HepG2 (cell line): Measurements from ENCODE around the gene KRT79.

ENCODE experiments used
- EZH2 ChIP-seq: conservative IDR thresholded peaks from 2 replicates; pipeline ENCODE4 v1.6.1; 2012; ENCODE audit warnings: mild to moderate bottlenecking, low read depth, low read length, moderate library complexity
- HOXA7 ChIP-seq: sonication (generic); formaldehyde crosslinking; IDR thresholded peaks from 2 replicates; pipeline ENCODE4 v1.8.1; 2022; ENCODE audit warnings: mild to moderate bottlenecking, missing genetic modification reagents, moderate library complexity
- MYNN ChIP-seq: sonication (generic); formaldehyde crosslinking; IDR thresholded peaks from 2 replicates; pipeline ENCODE4 v1.4.0; 2020; ENCODE audit warnings: mild to moderate bottlenecking, low read depth, missing genetic modification reagents
- SP1 ChIP-seq, 2 experiments: fragments of 450-650 bp in 1 of 2; sonication (generic) in 1 of 2; formaldehyde crosslinking in 1 of 2; IDR thresholded peaks; 2 replicates each; pipeline versions ENCODE4 v1.4.0 to v1.6.1; 2016 to 2020; ENCODE audit warnings: missing genetic modification reagents in 1 of 2
- ZNF629 ChIP-seq: sonication (generic); formaldehyde crosslinking; conservative IDR thresholded peaks from 2 replicates; pipeline ENCODE4 v1.5.0; 2020; ENCODE audit warnings: missing genetic modification reagents
- ZSCAN30 ChIP-seq: sonication (generic); formaldehyde crosslinking; IDR thresholded peaks from 2 replicates; pipeline ENCODE4 v1.5.0; 2020; ENCODE audit warnings: mild to moderate bottlenecking, missing genetic modification reagents
- TF ChIP-seq, protein P1 (sequence below): sonication (generic); formaldehyde crosslinking; IDR thresholded peaks from 2 replicates; pipeline ENCODE4 v1.5.0; 2020; ENCODE audit warnings: mild to moderate bottlenecking, missing genetic modification reagents, borderline replicate concordance

DNA sequence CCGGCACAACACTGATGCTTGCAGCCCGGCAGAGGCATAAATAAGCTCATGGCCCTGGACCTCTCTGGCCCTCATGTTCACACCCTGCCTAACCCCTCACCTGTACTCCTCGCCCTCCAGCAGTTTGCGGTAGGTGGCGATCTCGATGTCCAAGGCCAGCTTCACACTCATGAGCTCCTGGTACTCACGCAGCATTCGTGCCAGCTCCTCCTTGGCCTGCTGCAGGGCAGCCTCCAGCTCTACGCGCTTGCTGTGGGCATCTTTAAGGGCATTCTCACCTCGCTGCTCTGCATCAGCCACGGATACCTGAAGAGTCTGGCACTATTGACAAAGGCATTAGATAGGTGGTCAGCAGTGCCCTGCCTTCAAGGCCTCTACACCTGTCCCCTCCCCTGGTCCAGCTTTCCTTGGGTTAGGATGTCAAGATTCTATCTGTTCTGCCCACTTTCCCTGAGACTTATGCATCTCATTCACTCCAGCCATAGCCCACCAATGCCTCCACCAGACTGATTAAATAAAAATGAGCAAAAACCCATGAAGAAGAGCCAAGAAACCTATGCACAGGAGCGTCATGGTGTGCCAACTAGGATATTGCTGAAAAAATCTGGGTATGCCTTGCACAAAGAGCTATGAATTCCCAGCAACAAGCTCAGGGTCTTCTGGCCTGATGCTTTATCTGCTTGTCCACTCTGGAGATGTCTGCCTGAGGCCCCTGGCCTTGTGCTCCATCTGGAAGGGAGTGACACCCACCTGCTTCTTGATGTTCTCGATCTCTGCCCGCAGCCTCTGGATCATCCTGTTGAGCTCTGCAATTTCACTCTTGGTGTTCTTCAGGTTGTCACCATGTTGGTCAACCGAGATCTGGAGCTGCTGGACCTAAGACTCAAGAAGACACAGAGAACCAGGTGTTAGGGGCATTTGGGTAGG, 26.3 kb downstream of the KRT79 start:
- TF ChIP-seq ZSCAN30 (CRISPR knock-in tag) (no peak), MYNN (CRISPR knock-in tag) (no peak), HOXA7 (no peak), EZH2 (no peak), SP1 (IDR thresholded peaks at IDR 0.05) (no peak), SP1 (CRISPR knock-in tag; IDR thresholded peaks at IDR 0.05) (no peak), ZNF629 (no peak)
- TF ChIP-seq, protein P1, sequence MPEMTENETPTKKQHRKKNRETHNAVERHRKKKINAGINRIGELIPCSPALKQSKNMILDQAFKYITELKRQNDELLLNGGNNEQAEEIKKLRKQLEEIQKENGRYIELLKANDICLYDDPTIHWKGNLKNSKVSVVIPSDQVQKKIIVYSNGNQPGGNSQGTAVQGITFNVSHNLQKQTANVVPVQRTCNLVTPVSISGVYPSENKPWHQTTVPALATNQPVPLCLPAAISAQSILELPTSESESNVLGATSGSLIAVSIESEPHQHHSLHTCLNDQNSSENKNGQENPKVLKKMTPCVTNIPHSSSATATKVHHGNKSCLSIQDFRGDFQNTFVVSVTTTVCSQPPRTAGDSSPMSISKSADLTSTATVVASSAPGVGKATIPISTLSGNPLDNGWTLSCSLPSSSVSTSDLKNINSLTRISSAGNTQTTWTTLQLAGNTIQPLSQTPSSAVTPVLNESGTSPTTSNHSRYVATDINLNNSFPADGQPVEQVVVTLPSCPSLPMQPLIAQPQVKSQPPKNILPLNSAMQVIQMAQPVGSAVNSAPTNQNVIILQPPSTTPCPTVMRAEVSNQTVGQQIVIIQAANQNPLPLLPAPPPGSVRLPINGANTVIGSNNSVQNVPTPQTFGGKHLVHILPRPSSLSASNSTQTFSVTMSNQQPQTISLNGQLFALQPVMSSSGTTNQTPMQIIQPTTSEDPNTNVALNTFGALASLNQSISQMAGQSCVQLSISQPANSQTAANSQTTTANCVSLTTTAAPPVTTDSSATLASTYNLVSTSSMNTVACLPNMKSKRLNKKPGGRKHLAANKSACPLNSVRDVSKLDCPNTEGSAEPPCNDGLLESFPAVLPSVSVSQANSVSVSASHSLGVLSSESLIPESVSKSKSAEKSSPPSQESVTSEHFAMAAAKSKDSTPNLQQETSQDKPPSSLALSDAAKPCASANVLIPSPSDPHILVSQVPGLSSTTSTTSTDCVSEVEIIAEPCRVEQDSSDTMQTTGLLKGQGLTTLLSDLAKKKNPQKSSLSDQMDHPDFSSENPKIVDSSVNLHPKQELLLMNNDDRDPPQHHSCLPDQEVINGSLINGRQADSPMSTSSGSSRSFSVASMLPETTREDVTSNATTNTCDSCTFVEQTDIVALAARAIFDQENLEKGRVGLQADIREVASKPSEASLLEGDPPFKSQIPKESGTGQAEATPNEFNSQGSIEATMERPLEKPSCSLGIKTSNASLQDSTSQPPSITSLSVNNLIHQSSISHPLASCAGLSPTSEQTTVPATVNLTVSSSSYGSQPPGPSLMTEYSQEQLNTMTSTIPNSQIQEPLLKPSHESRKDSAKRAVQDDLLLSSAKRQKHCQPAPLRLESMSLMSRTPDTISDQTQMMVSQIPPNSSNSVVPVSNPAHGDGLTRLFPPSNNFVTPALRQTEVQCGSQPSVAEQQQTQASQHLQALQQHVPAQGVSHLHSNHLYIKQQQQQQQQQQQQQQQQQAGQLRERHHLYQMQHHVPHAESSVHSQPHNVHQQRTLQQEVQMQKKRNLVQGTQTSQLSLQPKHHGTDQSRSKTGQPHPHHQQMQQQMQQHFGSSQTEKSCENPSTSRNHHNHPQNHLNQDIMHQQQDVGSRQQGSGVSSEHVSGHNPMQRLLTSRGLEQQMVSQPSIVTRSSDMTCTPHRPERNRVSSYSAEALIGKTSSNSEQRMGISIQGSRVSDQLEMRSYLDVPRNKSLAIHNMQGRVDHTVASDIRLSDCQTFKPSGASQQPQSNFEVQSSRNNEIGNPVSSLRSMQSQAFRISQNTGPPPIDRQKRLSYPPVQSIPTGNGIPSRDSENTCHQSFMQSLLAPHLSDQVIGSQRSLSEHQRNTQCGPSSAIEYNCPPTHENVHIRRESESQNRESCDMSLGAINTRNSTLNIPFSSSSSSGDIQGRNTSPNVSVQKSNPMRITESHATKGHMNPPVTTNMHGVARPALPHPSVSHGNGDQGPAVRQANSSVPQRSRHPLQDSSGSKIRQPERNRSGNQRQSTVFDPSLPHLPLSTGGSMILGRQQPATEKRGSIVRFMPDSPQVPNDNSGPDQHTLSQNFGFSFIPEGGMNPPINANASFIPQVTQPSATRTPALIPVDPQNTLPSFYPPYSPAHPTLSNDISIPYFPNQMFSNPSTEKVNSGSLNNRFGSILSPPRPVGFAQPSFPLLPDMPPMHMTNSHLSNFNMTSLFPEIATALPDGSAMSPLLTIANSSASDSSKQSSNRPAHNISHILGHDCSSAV (CRISPR knock-in tag) = no peak
